Stimulated activated CD4-positive, alpha-beta T cell treated with anti-CD3 and anti-CD28 coated beads, Interleukin-15, amount 100 ng/mL, for 24 hours (primary cell): Measurements from ENCODE around the gene NOS1AP.
"Not testable (repeated sequence)": the region's sequence is repeated elsewhere in the genome, so short reads cannot be mapped to it uniquely, and the experiment has no call there.

Source experiments
- DNase-seq: peaks from one replicate; pipeline ENCODE4 v3.0.0-alpha.2; 2020

NOS1AP gene

GRCh38 chr1:162351874-162352273, 282.4 kb downstream of the NOS1AP start:
- DNase-seq: not testable (repeated sequence)

- DNase-seq: no peak
Measured at GRCh38 chr1:162353078-162353477, 283.6 kb downstream of the NOS1AP start.

- no peak for DNase-seq
Measured at GRCh38 chr1:162353702-162354101, 284.2 kb downstream of the NOS1AP start.

GRCh38 chr1:162357681-162358266, 288.3 kb downstream of the NOS1AP start:
- DNase-seq: no peak

GRCh38 chr1:162358928-162359327, 289.4 kb downstream of the NOS1AP start:
- DNase-seq: no peak

- DNase-seq: no peak
Measured at GRCh38 chr1:162359523-162360236, 290.2 kb downstream of the NOS1AP start.

- DNase-seq: no peak
Measured at GRCh38 chr1:162360237-162360873, 290.9 kb downstream of the NOS1AP start.

- no peak for DNase-seq
Measured at GRCh38 chr1:162360874-162361260, 291.4 kb downstream of the NOS1AP start.

- DNase-seq: no peak
Measured at GRCh38 chr1:162361349-162361748, 291.9 kb downstream of the NOS1AP start.

GRCh38 chr1:162363823-162364222, 294.3 kb downstream of the NOS1AP start:
- no peak for DNase-seq

- DNase-seq: no peak
Measured at GRCh38 chr1:162364498-162364897, 295.0 kb downstream of the NOS1AP start.

- no peak for DNase-seq
Measured at GRCh38 chr1:162365284-162366020, 296.0 kb downstream of the NOS1AP start.

GRCh38 chr1:162366149-162366548, 296.7 kb downstream of the NOS1AP start:
- no peak for DNase-seq

- no peak for DNase-seq
Measured at GRCh38 chr1:162366671-162367070, 297.2 kb downstream of the NOS1AP start.

GRCh38 chr1:162367073-162367472, 297.6 kb downstream of the NOS1AP start:
- no peak for DNase-seq

GRCh38 chr1:162367772-162368171, 298.3 kb downstream of the NOS1AP start:
- no peak for DNase-seq

GRCh38 chr1:162368451-162368850, 299.0 kb downstream of the NOS1AP start:
- no peak for DNase-seq

- DNase-seq: no peak
Measured at GRCh38 chr1:162369571-162369970, 300.1 kb downstream of the NOS1AP start.

- no peak for DNase-seq
Measured at GRCh38 chr1:162370161-162370560, 300.7 kb downstream of the NOS1AP start.

GRCh38 chr1:162370721-162371120, 301.2 kb downstream of the NOS1AP start:
- DNase-seq: no peak

GRCh38 chr1:162371611-162372010, 302.1 kb downstream of the NOS1AP start:
- DNase-seq: no peak

GRCh38 chr1:162372159-162373071, 302.9 kb downstream of the NOS1AP start:
- DNase-seq: no peak

- no peak for DNase-seq
Measured at GRCh38 chr1:162373072-162373427, 303.6 kb downstream of the NOS1AP start.
